Neural progenitor cell (in vitro differentiated cells): ENCODE data around the gene KRI1.

ENCODE experiments used
- EZH2 ChIP-seq: fragments of 200-600 bp; sonication (generic); IDR thresholded peaks from 2 replicates; pipeline ENCODE4 v1.6.1; 2017; ENCODE audit warnings: antibody characterized with exemption, mild to moderate bottlenecking, moderate library complexity
- TF ChIP-seq, protein P1 (sequence below): fragments of 200-600 bp; sonication (generic); IDR thresholded peaks from 2 replicates; pipeline ENCODE4 v1.5.1; 2017; ENCODE audit warnings: antibody characterized with exemption, mild to moderate bottlenecking

GRCh38 chr19:10523135-10523636, 42.6 kb downstream of the KRI1 start:
- TF ChIP-seq, protein P1, sequence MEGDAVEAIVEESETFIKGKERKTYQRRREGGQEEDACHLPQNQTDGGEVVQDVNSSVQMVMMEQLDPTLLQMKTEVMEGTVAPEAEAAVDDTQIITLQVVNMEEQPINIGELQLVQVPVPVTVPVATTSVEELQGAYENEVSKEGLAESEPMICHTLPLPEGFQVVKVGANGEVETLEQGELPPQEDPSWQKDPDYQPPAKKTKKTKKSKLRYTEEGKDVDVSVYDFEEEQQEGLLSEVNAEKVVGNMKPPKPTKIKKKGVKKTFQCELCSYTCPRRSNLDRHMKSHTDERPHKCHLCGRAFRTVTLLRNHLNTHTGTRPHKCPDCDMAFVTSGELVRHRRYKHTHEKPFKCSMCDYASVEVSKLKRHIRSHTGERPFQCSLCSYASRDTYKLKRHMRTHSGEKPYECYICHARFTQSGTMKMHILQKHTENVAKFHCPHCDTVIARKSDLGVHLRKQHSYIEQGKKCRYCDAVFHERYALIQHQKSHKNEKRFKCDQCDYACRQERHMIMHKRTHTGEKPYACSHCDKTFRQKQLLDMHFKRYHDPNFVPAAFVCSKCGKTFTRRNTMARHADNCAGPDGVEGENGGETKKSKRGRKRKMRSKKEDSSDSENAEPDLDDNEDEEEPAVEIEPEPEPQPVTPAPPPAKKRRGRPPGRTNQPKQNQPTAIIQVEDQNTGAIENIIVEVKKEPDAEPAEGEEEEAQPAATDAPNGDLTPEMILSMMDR, result no peak
- no peak for TF ChIP-seq EZH2
